SK-N-SH (cell line): ENCODE results near the gene KRT81. TPM values are rescaled to one million over a fixed set of nuclear protein-coding genes. Genes with fewer than 3 reads are reported as not detected.

ENCODE experiments used
- CHD2 ChIP-seq: fragments of 150-350 bp; IDR thresholded peaks from 2 replicates; pipeline ENCODE4 v1.6.1; 2018; ENCODE audit warnings: low read length; ENCODE audit not compliant: partially characterized antibody
- CTCF ChIP-seq: fragments of 200-600 bp; sonication (generic); IDR thresholded peaks from 2 replicates; pipeline ENCODE4 v1.6.1; 2017; ENCODE audit warnings: antibody characterized with exemption, mild to moderate bottlenecking, moderate library complexity
- EP300 ChIP-seq, 2 experiments: IDR thresholded peaks; 2 replicates each; pipeline versions ENCODE4 v1.4.0 to v1.6.1; 2012; ENCODE audit warnings: borderline replicate concordance in 1 of 2, low read depth in 1 of 2, low read length in 1 of 2
- FOSL2 ChIP-seq: IDR thresholded peaks from 2 replicates; pipeline ENCODE4 v1.4.0; 2012; ENCODE audit warnings: low read depth, mild to moderate bottlenecking, moderate library complexity, borderline replicate concordance
- FOXM1 ChIP-seq: IDR thresholded peaks from 2 replicates; pipeline ENCODE4 v1.4.0; 2012; ENCODE audit warnings: low read depth, mild to moderate bottlenecking
- GABPA ChIP-seq: IDR thresholded peaks from 2 replicates; pipeline ENCODE4 v1.4.0; 2012; ENCODE audit warnings: low read depth, mild to moderate bottlenecking
- GATA2 ChIP-seq: sonication (generic); formaldehyde crosslinking; IDR thresholded peaks from 2 replicates; pipeline ENCODE4 v1.5.0; 2020; ENCODE audit warnings: mild to moderate bottlenecking, missing genetic modification reagents
- JUND ChIP-seq: IDR thresholded peaks from 2 replicates; pipeline ENCODE4 v1.4.0; 2012
- MEF2A ChIP-seq: IDR thresholded peaks from 2 replicates; pipeline ENCODE4 v1.4.0; 2012; ENCODE audit warnings: low read depth, borderline replicate concordance
- MXI1 ChIP-seq: IDR thresholded peaks from 2 replicates; pipeline ENCODE4 v1.6.1; 2012; ENCODE audit warnings: mild to moderate bottlenecking, low read depth, low read length, improper control_type of control experiment
- NFIC ChIP-seq: IDR thresholded peaks from 2 replicates; pipeline ENCODE4 v1.4.0; 2012; ENCODE audit warnings: borderline replicate concordance
- NRF1 ChIP-seq: IDR thresholded peaks from 2 replicates; pipeline ENCODE4 v1.6.1; 2012; ENCODE audit warnings: low read depth, mild to moderate bottlenecking, low read length
- PBX3 ChIP-seq: IDR thresholded peaks from 2 replicates; pipeline ENCODE4; 2012
- POLR2AphosphoS5 ChIP-seq: IDR thresholded peaks from 2 replicates; pipeline ENCODE4 v1.6.1; 2012; ENCODE audit warnings: low read depth, low read length
- RAD21 ChIP-seq: IDR thresholded peaks from 2 replicates; pipeline ENCODE4 v1.6.1; 2012; ENCODE audit warnings: mild to moderate bottlenecking, low read length
- RFX5 ChIP-seq: IDR thresholded peaks from 2 replicates; pipeline ENCODE4 v1.6.1; 2012; ENCODE audit warnings: mild to moderate bottlenecking, improper control_type of control experiment, low read length
- RXRA ChIP-seq: IDR thresholded peaks from 2 replicates; pipeline ENCODE4 v1.4.0; 2012; ENCODE audit warnings: low read depth, mild to moderate bottlenecking, borderline replicate concordance
- SIN3A ChIP-seq: IDR thresholded peaks from 2 replicates; pipeline ENCODE4 v1.6.1; 2012; ENCODE audit warnings: low read depth, mild to moderate bottlenecking, low read length, moderate library complexity, borderline replicate concordance
- SMC3 ChIP-seq: IDR thresholded peaks from 2 replicates; pipeline ENCODE4 v1.6.1; 2012; ENCODE audit warnings: low read depth, low read length, improper control_type of control experiment
- TAF1 ChIP-seq: IDR thresholded peaks from 2 replicates; pipeline ENCODE4 v1.6.1; 2012; ENCODE audit warnings: low read depth, mild to moderate bottlenecking, low read length, moderate library complexity, borderline replicate concordance
- TCF12 ChIP-seq: IDR thresholded peaks from 2 replicates; pipeline ENCODE4 v1.4.0; 2012
- TEAD4 ChIP-seq: IDR thresholded peaks from 2 replicates; pipeline ENCODE4 v1.4.0; 2012; ENCODE audit warnings: mild to moderate bottlenecking, borderline replicate concordance; ENCODE audit not compliant: insufficient read depth
- polyA plus RNA-seq, 3 experiments: library from polyadenylated mRNA; depleted of rRNA; stranded (reverse); fragments of >200 nt; gene quantifications; 2 replicates each; pipeline ENCODE4 v1.2.3, GENCODE V29; 2012
- TF ChIP-seq, protein P1 (sequence below): IDR thresholded peaks from 2 replicates; pipeline ENCODE4 v1.4.0; 2012; ENCODE audit warnings: low read depth
- TF ChIP-seq, protein P2 (sequence below): IDR thresholded peaks from 2 replicates; pipeline ENCODE4 v1.6.1; 2012; ENCODE audit warnings: mild to moderate bottlenecking, low read depth, low read length, moderate library complexity

Gene KRT81
- polyA plus RNA-seq, 1 of the 3 experiments (the other 2 are of a cell fraction) = 1.9 TPM

DNA sequence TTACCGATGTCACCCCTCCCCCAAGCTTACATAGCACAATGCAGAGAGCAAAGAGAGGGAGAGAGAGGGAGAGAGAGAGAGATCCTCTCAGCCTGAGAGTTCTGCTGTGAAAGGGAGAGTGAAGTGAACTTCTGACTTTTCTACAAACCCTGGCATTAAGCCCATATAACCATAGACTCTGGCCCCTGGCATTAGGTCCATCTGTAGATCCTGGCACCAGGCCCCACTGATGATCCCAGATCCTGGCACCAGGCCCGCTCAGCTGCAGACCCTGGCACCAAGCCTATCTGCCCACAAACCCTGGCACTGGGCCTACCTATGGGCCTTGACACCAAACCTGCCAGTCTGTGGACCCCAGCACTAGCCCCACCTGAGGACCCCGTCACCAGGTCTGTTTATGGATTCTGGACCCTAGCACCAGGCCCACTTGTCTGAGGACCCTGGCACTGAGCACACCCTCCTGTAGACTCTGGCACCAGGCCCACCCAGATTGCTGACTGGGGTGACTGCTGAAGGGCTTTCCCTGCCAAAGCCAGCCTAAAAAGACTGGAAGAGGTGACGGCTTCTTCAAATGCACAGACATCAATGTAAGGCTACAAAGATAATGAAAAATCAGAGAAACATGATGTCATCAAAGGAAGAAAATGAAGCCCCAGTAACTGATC lies 44.4 kb upstream of the KRT81 start (continued):
- no peak for TF ChIP-seq PBX3
- no peak for TF ChIP-seq GABPA
- no peak for TF ChIP-seq TCF12
- TF ChIP-seq MEF2A = no peak
- TF ChIP-seq SIN3A = no peak
- no peak for TF ChIP-seq SMC3
- TF ChIP-seq CHD2 = peak; percentile 43
- TF ChIP-seq FOXM1 = no peak
- no peak for TF ChIP-seq TEAD4
- TF ChIP-seq NRF1 = no peak
- TF ChIP-seq CTCF = no peak
- TF ChIP-seq POLR2AphosphoS5 = no peak
- TF ChIP-seq RXRA = no peak
- TF ChIP-seq RFX5 = no peak
- no peak for TF ChIP-seq JUND
- TF ChIP-seq, protein P1, sequence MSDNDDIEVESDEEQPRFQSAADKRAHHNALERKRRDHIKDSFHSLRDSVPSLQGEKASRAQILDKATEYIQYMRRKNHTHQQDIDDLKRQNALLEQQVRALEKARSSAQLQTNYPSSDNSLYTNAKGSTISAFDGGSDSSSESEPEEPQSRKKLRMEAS = no peak
- TF ChIP-seq MXI1 = no peak
- TF ChIP-seq, protein P2, sequence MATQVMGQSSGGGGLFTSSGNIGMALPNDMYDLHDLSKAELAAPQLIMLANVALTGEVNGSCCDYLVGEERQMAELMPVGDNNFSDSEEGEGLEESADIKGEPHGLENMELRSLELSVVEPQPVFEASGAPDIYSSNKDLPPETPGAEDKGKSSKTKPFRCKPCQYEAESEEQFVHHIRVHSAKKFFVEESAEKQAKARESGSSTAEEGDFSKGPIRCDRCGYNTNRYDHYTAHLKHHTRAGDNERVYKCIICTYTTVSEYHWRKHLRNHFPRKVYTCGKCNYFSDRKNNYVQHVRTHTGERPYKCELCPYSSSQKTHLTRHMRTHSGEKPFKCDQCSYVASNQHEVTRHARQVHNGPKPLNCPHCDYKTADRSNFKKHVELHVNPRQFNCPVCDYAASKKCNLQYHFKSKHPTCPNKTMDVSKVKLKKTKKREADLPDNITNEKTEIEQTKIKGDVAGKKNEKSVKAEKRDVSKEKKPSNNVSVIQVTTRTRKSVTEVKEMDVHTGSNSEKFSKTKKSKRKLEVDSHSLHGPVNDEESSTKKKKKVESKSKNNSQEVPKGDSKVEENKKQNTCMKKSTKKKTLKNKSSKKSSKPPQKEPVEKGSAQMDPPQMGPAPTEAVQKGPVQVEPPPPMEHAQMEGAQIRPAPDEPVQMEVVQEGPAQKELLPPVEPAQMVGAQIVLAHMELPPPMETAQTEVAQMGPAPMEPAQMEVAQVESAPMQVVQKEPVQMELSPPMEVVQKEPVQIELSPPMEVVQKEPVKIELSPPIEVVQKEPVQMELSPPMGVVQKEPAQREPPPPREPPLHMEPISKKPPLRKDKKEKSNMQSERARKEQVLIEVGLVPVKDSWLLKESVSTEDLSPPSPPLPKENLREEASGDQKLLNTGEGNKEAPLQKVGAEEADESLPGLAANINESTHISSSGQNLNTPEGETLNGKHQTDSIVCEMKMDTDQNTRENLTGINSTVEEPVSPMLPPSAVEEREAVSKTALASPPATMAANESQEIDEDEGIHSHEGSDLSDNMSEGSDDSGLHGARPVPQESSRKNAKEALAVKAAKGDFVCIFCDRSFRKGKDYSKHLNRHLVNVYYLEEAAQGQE = no peak
- no peak for TF ChIP-seq TAF1
- peak; percentile 53 for TF ChIP-seq NFIC
- no peak for TF ChIP-seq RAD21
- no peak for TF ChIP-seq FOSL2
- peak in 1 of 2 experiments; percentile 73; a peak in 2 of 4 replicates for TF ChIP-seq EP300 (IDR thresholded peaks at IDR 0.05; ENCODE audit: borderline replicate concordance in 1 of 2, low read depth in 1 of 2, low read length in 1 of 2)
- TF ChIP-seq GATA2 (CRISPR knock-in tag) = peak; percentile 71
